ENCODE results near the gene BLM.
"Not testable (repeated sequence)": the region's sequence is repeated elsewhere in the genome, so short reads cannot be mapped to it uniquely, and the experiment has no call there.

- TF ChIP-seq TCF7L2 (IDR thresholded peaks at IDR 0.05; ENCODE audit: borderline replicate concordance, extremely low read depth, insufficient read depth, insufficient read length); REST (IDR thresholded peaks at IDR 0.05; ENCODE audit: low read depth): not testable (repeated sequence)
- TF ChIP-seq, protein P1, sequence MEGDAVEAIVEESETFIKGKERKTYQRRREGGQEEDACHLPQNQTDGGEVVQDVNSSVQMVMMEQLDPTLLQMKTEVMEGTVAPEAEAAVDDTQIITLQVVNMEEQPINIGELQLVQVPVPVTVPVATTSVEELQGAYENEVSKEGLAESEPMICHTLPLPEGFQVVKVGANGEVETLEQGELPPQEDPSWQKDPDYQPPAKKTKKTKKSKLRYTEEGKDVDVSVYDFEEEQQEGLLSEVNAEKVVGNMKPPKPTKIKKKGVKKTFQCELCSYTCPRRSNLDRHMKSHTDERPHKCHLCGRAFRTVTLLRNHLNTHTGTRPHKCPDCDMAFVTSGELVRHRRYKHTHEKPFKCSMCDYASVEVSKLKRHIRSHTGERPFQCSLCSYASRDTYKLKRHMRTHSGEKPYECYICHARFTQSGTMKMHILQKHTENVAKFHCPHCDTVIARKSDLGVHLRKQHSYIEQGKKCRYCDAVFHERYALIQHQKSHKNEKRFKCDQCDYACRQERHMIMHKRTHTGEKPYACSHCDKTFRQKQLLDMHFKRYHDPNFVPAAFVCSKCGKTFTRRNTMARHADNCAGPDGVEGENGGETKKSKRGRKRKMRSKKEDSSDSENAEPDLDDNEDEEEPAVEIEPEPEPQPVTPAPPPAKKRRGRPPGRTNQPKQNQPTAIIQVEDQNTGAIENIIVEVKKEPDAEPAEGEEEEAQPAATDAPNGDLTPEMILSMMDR (IDR thresholded peaks at IDR 0.05 in 2 of 3, conservative IDR thresholded peaks at IDR 0.05 in 1 of 3; ENCODE audit: borderline replicate concordance in 1 of 3, insufficient read depth in 1 of 3, low read depth in 2 of 3, low read length in 2 of 3) = not testable (repeated sequence)
Observed at GRCh38 chr15:90740545-90740944, 23.4 kb downstream of the BLM start.

All from HCT116 (cell line).